IgD-negative memory B cell (primary cell): ENCODE results near the gene PAPPA2. TPM values are rescaled to one million over a fixed set of nuclear protein-coding genes. Genes with fewer than 3 reads are reported as not detected.

Source experiments
- H3K27ac Mint-ChIP-seq, 3 donors: one replicate each; pipeline ENCODE4 v1.8.0; 2020 to 2022; ENCODE audit warnings: mild to moderate bottlenecking in 3 of 3, mixed read lengths in 3 of 3, moderate library complexity in 1 of 3
- H3K27me3 Mint-ChIP-seq: one replicate; pipeline ENCODE4 v1.8.0; 2021; ENCODE audit warnings: mixed read lengths
- H3K36me3 Mint-ChIP-seq: one replicate; pipeline ENCODE4 v1.8.0; 2020; ENCODE audit warnings: mild to moderate bottlenecking, mixed read lengths
- H3K4me1 Mint-ChIP-seq, 3 donors: one replicate each; pipeline ENCODE4 v1.8.0; 2020 to 2022; ENCODE audit warnings: mixed read lengths in 3 of 3, mild to moderate bottlenecking in 1 of 3
- H3K4me3 Mint-ChIP-seq, 4 donors: one replicate each; pipeline ENCODE4 v1.8.0; 2020 to 2022; ENCODE audit warnings: mild to moderate bottlenecking in 4 of 4, mixed read lengths in 4 of 4, moderate library complexity in 3 of 4
- H3K9me3 Mint-ChIP-seq, 3 donors: one replicate each; pipeline ENCODE4 v1.8.0; 2020 to 2021; ENCODE audit warnings: mixed read lengths in 3 of 3, mild to moderate bottlenecking in 1 of 3
- polyA plus RNA-seq: library from polyadenylated mRNA; unstranded; fragments of 300-500 nt; fragmentation: Illumina TruSeq; gene quantifications from one replicate; pipeline ENCODE4 v1.2.3, GENCODE V29; 2021

Gene PAPPA2
- polyA plus RNA-seq, 1 donor from 2014 or later: not detected

- Mint-ChIP-seq H3K9me3 (peaks cover 0 to 2% (median 0%) of the 10 kb centered on the region in 3 donors), H3K27ac (no peak overlapping the region), H3K36me3 (no peaks in the 10 kb centered on the region), H3K4me1 (no peaks in the 10 kb centered on the region), H3K27me3 (peaks cover 4% of the 10 kb centered on the region), H3K4me3 (no peak overlapping the region)
Measured at GRCh38 chr1:176884286-176884685, 421.3 kb downstream of the PAPPA2 start.

- Mint-ChIP-seq H3K4me3 (no peak overlapping the region), H3K9me3 (peaks cover 0 to 2% (median 0%) of the 10 kb centered on the region in 3 donors), H3K36me3 (no peaks in the 10 kb centered on the region)
Measured at GRCh38 chr1:176884911-176885310, 421.9 kb downstream of the PAPPA2 start.

GRCh38 chr1:176885341-176885740 is 422.4 kb downstream of the PAPPA2 start:
- no peak overlapping the region for H3K4me3 Mint-ChIP-seq

More at GRCh38 chr1:176884911-176885310, 421.9 kb downstream of the PAPPA2 start:
- H3K27me3 Mint-ChIP-seq: peaks cover 4% of the 10 kb centered on the region
- no peaks in the 10 kb centered on the region for H3K4me1 Mint-ChIP-seq
- H3K27ac Mint-ChIP-seq: no peak overlapping the region

GRCh38 chr1:176885751-176886150 is 422.8 kb downstream of the PAPPA2 start:
- H3K4me3 Mint-ChIP-seq: no peak overlapping the region
- no peak overlapping the region for H3K27ac Mint-ChIP-seq
- H3K4me1 Mint-ChIP-seq: no peaks in the 10 kb centered on the region
- no peaks in the 10 kb centered on the region for H3K36me3 Mint-ChIP-seq
- peaks cover 6% of the 10 kb centered on the region for H3K27me3 Mint-ChIP-seq
- H3K9me3 Mint-ChIP-seq: peaks cover 0 to 2% (median 0%) of the 10 kb centered on the region in 3 donors

More at GRCh38 chr1:176885341-176885740, 422.4 kb downstream of the PAPPA2 start:
- Mint-ChIP-seq H3K36me3 (no peaks in the 10 kb centered on the region), H3K27me3 (peaks cover 6% of the 10 kb centered on the region), H3K9me3 (peaks cover 0 to 2% (median 0%) of the 10 kb centered on the region in 3 donors), H3K27ac (no peak overlapping the region), H3K4me1 (no peaks in the 10 kb centered on the region)

- peaks cover 6% of the 10 kb centered on the region for H3K27me3 Mint-ChIP-seq
- H3K4me3 Mint-ChIP-seq: no peak overlapping the region
- no peak overlapping the region for H3K27ac Mint-ChIP-seq
- no peaks in the 10 kb centered on the region for H3K4me1 Mint-ChIP-seq
- H3K9me3 Mint-ChIP-seq: peaks cover 0 to 2% (median 0%) of the 10 kb centered on the region in 3 donors
- no peaks in the 10 kb centered on the region for H3K36me3 Mint-ChIP-seq
Measured at GRCh38 chr1:176888471-176889032, 425.6 kb downstream of the PAPPA2 start.

- Mint-ChIP-seq H3K4me3 (no peak overlapping the region), H3K9me3 (no peaks in the 10 kb centered on the region), H3K36me3 (no peaks in the 10 kb centered on the region), H3K27me3 (peaks cover 8% of the 10 kb centered on the region), H3K27ac (no peak overlapping the region), H3K4me1 (peaks cover 3 to 5% (median 4%) of the 10 kb centered on the region in 3 donors)
Measured at GRCh38 chr1:176893625-176894352, 430.8 kb downstream of the PAPPA2 start.

- H3K4me3 Mint-ChIP-seq: no peak overlapping the region
- peaks cover 8% of the 10 kb centered on the region for H3K27me3 Mint-ChIP-seq
- H3K4me1 Mint-ChIP-seq: peaks cover 3 to 5% (median 4%) of the 10 kb centered on the region in 3 donors
- no peak overlapping the region for H3K27ac Mint-ChIP-seq
- no peaks in the 10 kb centered on the region for H3K9me3 Mint-ChIP-seq
- H3K36me3 Mint-ChIP-seq: no peaks in the 10 kb centered on the region
Measured at GRCh38 chr1:176894450-176894849, 431.5 kb downstream of the PAPPA2 start.
